Measurements from ENCODE around the gene SCNN1A.

- TF ChIP-seq POLR2AphosphoS5 (IDR thresholded peaks at IDR 0.05) (no peak), CTCF (IDR thresholded peaks at IDR 0.05) (no peak), POLR2A (IDR thresholded peaks at IDR 0.05) (no peak)
These were observed 47.9 kb downstream of the SCNN1A start for GRCh38 chr12:6327229-6328041.

All from suprapubic skin (tissue), 4 donors.